NOMO-1 treated with DMSO at 0.1 percent for 48 hours (cell line): ENCODE results near the gene BCKDHA.
"Not testable (repeated sequence)": the region's sequence is repeated elsewhere in the genome, so short reads cannot be mapped to it uniquely, and the experiment has no call there.

ENCODE experiments used
- DNase-seq: peaks from one replicate; lab custom pipeline; 2025; ENCODE audit not compliant: unreplicated experiment; lab: John Stamatoyannopoulos, UW

Gene BCKDHA

GRCh38 chr19:41425174-41426115 is 27.8 kb downstream of the BCKDHA start:
- DNase-seq, result no peak

- no peak for DNase-seq
These were observed 28.7 kb downstream of the BCKDHA start for GRCh38 chr19:41426116-41426841.

GRCh38 chr19:41426952-41427646 is 29.5 kb downstream of the BCKDHA start, which contains the start of gene B3GNT8:
B3GNT8 (minus strand) TSS chr19:41427374; CDS start chr19:41426778, 596 bp downstream.
- DNase-seq, result peak; percentile 84

GRCh38 chr19:41427647-41428480 is 30.2 kb downstream of the BCKDHA start:
- peak; percentile 50 for DNase-seq

- no peak for DNase-seq
These were observed 30.9 kb downstream of the BCKDHA start for GRCh38 chr19:41428481-41428859.

- DNase-seq, result no peak
These were observed 33.3 kb downstream of the BCKDHA start for GRCh38 chr19:41430922-41431321.

GRCh38 chr19:41431426-41432386 is 34.1 kb downstream of the BCKDHA start:
- DNase-seq, result peak; percentile 61

GRCh38 chr19:41433171-41433570 is 35.6 kb downstream of the BCKDHA start:
- no peak for DNase-seq

- DNase-seq, result no peak
These were observed 36.8 kb downstream of the BCKDHA start for GRCh38 chr19:41434450-41434849.

- not testable (repeated sequence) for DNase-seq
These were observed 37.8 kb downstream of the BCKDHA start for GRCh38 chr19:41435376-41435775.

- DNase-seq, result no peak
These were observed 38.5 kb downstream of the BCKDHA start for GRCh38 chr19:41435936-41436673.

- DNase-seq, result no peak
These were observed 39.0 kb downstream of the BCKDHA start for GRCh38 chr19:41436674-41436951.

- no peak for DNase-seq
These were observed 40.4 kb downstream of the BCKDHA start for GRCh38 chr19:41437944-41438574.

GRCh38 chr19:41439441-41440222 is 42.0 kb downstream of the BCKDHA start, which contains the start of gene DMAC2:
DMAC2 (minus strand) TSS chr19:41439912; CDS start chr19:41439899, 13 bp downstream.
- DNase-seq, result peak; percentile 99

GRCh38 chr19:41441321-41441945 is 43.8 kb downstream of the BCKDHA start:
- DNase-seq, result no peak

GRCh38 chr19:41442473-41443355 is 45.1 kb downstream of the BCKDHA start, which contains the start of gene ERICH4:
ERICH4 (plus strand) TSS chr19:41443156; CDS start chr19:41443170, 14 bp downstream.
- DNase-seq, result no peak
